SK-N-SH (cell line): ENCODE data around the gene IL2RG.

Source experiments
- CTCF ChIP-seq: fragments of 200-600 bp; sonication (generic); IDR thresholded peaks from 2 replicates; pipeline ENCODE4 v1.6.1; 2017; ENCODE audit warnings: antibody characterized with exemption, mild to moderate bottlenecking, moderate library complexity
- RFX5 ChIP-seq: IDR thresholded peaks from 2 replicates; pipeline ENCODE4 v1.6.1; 2012; ENCODE audit warnings: mild to moderate bottlenecking, improper control_type of control experiment, low read length
- USF2 ChIP-seq: fragments of 150-350 bp; IDR thresholded peaks from 2 replicates; pipeline ENCODE4 v1.6.1; 2017; ENCODE audit warnings: antibody characterized with exemption, low read length, low read depth, borderline replicate concordance

- TF ChIP-seq RFX5 = no peak
- no peak for TF ChIP-seq USF2
- TF ChIP-seq CTCF = no peak
Observed at GRCh38 chrX:71111141-71111843, at the start of gene IL2RG.
